NCI-H1436 treated with DMSO at 0.1 percent for 48 hours (cell line): Measurements from ENCODE around the gene JUP.
A peak's percentile ranks its signal among the peaks of the same experiment; 100 is the strongest.

Experiments used
- DNase-seq: peaks from one replicate; lab custom pipeline; 2025; lab: John Stamatoyannopoulos, UW

JUP gene

DNA sequence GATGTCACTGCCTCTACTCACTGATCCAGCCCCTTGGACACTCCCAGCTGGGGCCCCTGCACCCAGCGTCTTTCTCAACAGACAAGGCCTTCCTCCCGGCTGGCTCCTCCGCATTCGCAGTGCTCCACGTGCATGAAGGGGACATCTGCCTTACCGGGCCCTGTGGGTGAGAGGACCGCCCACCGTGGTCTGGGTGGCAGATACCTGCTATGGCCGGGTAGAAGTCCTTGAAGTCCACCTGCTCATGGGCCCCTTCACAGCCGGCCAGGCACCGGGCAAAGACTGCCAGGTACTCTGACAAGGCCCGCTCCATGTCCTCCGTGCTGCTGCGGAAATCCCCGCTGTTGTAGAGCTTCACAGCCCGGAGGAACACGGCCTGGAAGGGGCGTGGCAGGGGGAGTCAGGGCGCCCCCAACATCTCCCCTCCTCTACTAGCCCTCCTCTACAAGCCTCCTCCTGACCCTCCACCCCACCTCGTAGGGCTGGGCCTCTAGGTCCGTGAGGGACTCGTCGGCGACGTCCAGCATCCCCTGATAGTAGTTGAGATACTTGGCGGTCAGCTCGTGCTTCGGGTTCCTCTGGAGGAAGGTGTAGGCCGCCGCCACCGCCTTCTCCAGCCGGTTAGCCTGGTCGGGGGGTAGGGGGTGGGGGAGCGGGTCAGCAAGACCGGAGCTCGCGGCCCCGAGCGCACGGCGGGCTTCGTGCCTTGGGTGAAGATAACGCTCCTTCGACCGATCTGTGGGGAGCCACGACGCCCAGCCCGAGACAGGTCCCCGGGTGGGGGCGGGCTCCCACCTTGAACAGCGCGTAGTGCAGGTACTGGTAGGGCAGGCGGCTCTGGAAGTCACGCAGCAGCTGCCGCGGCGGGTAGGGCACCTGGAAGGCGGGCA is 24.4 kb upstream of the JUP start:
- DNase-seq, result no peak

- no peak for DNase-seq
Observed at GRCh38 chr17:41806685-41807445, 20.4 kb upstream of the JUP start.

- DNase-seq, result no peak
Observed at GRCh38 chr17:41803049-41804020, 16.8 kb upstream of the JUP start.

DNA sequence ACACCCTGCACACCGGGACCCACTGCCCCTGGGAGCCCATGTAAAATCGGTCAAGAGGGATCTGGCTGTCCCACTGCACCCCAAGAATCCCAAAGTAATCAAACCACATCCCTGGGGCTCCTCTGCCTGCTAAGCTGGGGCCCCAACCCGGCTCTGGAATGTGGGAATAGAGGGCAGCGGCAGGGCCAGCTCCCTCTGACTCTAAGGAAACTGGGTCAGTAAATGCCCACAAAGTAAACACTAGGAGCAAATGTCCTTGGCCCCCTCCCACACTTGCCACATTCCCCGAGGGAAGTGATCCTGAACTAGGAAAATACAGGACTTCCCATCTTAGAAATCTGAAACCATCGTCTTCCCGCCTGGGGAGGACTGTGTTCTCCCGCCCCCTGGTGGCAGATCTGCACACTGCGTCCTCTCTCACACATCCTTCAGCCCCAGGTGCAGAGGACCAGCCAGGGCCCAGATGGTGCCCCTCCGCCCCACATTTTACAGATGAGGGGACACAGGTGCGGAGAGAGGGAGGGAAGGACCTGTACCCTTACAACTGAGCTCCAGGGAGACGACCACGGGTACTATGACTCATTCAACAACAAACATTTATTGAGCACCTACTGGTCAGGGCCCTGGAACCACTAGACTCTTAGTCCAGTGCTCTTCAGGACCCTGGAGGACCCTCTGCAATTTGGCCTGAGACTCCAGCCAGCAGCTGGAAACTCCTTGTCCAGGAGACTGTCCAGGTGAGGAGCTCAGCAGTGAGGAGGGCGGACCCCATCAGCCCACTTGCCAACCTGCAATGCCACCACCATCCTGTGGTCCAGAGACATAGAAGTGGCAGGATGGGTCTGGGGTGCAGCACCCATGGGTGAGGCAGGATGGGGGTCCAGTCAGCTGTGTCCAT is 15.1 kb upstream of the JUP start:
- DNase-seq, result peak; percentile 38

- no peak for DNase-seq
Observed at GRCh38 chr17:41800601-41801373, 14.3 kb upstream of the JUP start.

DNA sequence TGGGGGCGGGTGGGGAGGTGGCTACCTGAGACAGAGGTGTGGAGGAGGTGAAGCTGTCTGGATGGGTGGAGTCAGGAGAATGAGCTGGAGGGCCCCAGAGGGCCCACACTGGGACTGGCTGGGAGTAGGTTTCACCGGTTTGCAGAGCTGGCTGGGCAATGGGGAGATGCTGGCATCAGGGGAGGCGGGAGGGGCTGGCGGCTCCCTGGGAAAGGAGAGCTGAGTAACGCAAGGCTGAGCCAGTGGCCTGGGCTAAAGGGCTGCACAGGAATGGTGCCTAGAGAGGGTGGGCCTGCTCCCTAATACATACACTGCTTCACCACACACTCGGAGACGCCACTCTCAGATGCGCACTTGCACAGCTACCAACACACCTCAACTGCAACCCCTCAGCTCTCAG is 12.9 kb upstream of the JUP start:
- no peak for DNase-seq

- no peak for DNase-seq
Observed at GRCh38 chr17:41797377-41797776, 10.9 kb upstream of the JUP start.

DNA sequence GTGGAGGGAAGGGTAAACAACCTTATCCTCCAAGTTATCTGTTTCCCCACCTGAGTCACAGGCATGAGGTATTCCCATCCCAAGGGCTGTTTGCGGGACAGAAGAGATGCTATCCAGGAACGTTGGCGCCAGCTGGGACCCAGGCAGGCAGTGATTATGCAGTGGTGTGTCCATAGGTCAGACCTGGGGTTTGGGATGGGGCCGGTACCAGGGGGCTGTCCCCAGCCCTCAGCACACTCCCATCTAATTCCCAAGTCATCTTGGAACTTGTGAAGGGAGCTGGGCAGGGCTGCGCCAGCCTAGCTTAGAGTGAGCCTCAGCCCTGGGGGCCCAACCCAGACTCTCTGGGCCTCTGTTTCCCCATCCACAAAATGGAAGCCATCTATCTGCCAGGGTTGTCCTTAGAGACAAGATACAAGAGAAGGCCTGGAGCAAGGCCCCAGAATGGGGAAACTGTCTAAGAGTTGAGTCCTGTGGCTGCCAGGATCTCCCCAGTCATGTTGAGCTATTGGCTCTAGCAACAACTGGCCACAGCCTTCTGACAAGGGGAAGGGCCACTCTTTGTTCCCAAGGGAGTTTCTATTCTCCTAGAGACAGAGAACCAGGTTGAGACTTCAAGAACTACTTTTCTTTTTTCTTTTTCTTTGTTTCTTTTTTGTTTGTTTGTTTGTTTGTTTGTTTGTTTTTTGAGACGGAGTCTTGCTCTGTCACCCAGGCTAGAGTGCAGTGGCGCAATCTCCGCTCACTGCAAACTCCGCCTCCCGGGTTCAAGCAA is 9.8 kb upstream of the JUP start:
- DNase-seq, result no peak

DNA sequence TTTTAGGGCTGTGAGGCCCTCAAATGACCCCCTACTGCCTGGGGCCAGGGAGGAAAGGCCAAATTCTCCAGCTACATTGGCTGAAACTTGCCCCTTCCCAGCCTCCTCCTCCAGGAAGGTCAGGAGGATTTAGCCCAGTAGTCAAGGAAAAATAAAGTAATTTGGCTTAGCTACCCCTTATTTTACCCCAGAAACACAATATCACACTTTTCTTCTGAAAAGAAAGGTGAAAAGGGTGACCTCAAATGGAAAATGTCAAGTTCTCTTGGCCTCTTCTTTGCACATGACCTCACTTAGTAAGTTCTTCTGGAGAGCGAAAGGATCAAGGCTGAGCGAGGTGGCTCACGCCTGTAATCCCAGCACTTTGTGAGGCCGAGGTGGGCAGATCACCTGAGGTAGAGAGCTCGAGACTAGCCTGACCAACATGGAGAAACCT is 8.0 kb upstream of the JUP start:
- DNase-seq, result no peak

DNA sequence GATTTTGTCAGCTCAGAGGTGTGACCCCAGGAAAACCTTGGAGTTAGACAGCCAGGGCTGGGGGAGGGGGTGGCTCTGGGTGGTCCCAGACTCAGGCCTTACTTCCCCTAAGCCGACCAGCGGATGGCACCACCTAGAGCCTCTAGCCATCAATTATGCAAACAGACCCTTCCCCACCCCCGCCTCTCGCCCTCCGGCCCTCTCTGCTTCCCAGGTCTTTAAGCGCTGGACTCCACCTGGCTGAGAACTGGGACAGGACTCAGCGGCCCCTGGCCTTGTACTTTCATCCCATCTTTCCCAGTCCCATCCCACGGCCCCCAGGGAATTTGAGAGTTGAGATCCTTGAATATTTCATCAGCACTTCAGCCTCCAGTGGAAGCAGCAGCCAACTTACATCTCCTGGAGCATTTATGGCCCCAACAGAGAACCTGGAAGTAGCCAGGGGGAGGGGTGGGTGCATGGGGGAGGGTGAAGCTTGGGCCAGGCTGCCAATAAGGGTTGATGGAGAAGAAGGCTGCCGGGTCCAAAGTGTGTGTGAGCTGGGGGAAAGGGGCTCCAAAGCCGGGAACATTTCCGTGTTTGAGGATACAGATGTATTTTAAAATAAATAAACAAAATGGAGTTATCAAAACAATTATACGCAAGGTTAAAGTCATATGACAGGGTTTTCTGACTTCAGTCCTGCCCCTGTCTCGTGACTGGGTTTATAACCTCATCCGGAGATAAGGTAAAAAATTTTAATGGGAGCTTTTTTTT is 7.5 kb upstream of the JUP start:
- DNase-seq, result no peak

DNA sequence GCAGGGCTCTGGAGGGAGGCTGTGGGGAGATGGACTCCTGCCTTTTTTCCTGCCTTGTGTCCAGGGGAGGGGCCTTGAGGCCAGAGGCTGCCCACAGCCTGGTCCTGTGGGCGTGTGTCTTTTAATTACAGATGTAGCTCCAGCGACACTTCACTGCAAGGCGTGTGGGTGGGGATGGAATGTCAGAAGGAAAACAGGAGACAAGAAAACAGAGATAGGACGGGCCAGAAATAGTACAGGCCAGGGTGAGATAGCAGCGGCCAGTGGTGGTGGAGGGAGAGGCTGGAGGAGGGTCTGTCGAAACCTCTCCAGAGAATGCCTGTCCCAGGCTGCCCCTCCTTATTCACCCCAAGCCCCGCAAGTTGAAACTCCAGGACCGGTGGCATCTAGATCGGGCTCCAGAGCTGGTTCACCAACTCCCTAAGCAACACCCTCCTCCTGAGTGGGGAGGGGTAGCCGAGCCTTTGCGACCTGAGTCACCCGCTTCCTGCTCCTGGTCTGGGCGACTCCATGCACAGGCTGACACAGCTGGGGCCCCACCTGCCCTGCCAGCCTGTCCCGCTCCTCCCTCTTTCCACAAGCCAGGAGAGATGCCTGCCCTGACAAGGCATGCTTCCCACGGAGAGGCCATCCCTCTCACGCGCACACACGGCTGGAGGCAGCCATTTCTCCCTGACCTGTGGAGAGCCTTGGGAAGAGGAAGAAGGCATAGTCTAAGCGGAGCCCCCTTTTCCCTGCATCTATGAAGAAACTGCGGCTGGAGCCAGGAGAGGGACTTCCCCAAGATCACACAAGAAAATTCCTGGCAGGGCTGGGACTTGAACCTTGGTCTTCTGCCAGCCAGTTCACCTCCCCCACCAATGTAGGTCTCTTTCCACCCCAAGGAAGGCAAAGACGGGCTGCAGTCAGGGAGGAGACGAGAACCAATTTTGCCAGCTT is 6.6 kb upstream of the JUP start:
- no peak for DNase-seq

GRCh38 chr17:41787021-41787418 is 509 bp upstream of the JUP start:
- DNase-seq, result no peak

DNA sequence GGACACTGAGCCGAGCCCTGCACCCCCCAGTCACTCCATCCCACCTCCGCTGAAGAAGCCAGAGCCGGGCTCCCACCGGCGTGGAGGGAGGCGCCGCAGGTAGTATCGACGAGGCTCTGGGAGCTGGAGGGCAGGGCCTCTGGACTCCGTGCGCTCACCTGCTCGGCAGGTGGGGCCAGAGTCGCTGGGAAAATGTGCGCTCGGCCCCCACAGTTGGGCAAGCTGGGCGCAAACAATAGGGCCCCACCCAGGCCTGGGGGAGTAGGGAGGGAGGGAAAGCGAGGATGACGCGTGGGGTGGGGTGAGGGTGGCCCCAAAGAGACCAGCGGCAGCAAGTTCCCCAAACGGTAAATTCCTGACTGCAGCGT is 668 bp downstream of the JUP start:
- DNase-seq, result no peak

DNA sequence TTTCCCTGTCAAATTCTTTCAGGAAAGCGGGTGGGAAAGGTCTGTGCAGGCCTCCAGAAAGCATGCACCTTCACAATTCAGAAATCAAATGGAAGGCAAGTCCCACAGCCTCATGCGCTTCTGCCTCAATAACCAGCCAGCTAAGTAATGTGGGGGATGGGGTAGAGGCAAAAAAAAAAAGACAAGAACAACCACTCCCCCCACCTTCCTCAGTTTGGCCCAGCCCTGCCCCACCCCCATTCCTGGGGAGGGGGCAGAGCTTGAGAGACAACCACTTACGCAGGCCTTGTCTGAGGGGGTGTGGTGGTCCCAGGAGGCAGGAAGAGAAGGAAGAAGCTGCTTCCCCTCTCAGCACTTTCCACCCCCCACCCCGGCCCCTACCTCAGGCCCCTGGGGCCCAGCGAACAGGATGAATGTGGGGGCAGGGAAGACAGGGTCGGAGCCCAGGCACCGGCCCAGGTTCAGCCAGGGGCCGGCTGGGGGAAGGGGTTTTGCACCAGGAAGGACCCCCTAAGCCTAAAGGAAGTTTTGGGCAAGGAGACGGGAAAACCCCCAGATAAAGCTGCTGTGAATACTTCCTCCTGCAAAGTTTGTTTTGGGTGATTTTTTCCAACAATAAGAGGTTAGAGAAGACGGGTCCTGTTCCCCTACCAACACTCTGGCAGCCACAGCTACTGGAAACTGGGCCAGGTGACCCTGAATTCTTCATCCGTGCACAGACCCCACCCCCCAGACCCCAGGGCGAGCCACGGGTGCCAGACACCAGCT is 1.2 kb downstream of the JUP start:
- no peak for DNase-seq

- DNase-seq, result no peak
Observed at GRCh38 chr17:41784207-41784744, 2.2 kb downstream of the JUP start.

DNA sequence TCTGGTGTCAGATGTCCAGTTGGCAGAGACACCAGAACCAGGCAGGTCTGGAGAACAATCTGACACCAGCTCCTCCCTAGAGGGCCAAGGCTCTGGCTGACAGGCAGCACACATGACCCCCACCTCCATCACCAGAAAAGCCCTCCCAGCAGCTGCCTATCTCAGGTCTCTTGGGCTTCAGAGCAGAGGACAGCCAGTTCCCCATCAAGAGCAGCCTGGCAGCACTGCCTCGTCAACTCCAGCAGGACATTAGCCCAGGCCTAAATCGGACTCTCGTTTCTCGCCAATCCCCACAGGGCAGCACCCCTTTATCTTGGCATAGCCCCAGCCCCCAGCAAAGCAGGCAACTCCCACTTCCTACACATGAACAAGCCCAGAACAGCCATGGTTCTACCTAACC is 4.4 kb downstream of the JUP start:
- DNase-seq, result no peak
